ENCODE results near the gene MYLK3.

DNA sequence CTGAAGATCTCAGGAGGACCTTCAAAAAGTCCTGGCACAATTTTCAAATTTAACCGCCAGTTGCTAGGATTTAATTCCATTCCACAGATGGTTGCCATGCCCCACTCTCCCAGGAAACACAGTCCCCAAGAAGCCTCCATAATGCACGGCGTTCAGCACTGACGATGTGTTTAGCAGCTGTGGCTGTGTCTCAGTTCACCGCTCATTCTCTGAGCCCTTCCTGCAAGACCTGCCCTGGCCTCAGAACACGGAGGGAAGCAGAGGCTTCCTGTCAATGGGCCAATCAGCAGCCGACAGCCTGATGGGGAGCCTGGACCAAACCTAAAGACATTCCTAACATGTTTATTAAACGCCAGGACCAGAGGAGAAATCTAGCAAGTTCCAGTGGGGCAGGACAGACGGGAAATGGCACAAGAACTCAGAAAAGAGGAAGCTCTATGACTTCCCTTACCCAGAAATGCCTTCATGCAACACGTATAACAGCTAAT, 4.9 kb downstream of the MYLK3 start:
- TF ChIP-seq POLR2A (IDR thresholded peaks at IDR 0.05; ENCODE audit: low read depth, low read length) (no peak), MAZ (IDR thresholded peaks at IDR 0.05; ENCODE audit: borderline replicate concordance, low read depth, low read length) (no peak), RAD21 (IDR thresholded peaks at IDR 0.05; ENCODE audit: low read length) (no peak), RFX5 (IDR thresholded peaks at IDR 0.05; ENCODE audit: low read depth, low read length) (no peak), MAFK (IDR thresholded peaks at IDR 0.05; ENCODE audit: low read depth, low read length) (no peak), NFE2L2 (IDR thresholded peaks at IDR 0.05; ENCODE audit: low read depth, low read length) (no peak), RCOR1 (IDR thresholded peaks at IDR 0.05; ENCODE audit: insufficient replicate concordance, low read length) (no peak), MXI1 (IDR thresholded peaks at IDR 0.05; ENCODE audit: borderline replicate concordance, low read depth, low read length) (no peak), CEBPB (IDR thresholded peaks at IDR 0.05; ENCODE audit: low read depth, low read length) (no peak), SMC3 (IDR thresholded peaks at IDR 0.05; ENCODE audit: low read depth, low read length) (no peak), CHD1 (IDR thresholded peaks at IDR 0.05; ENCODE audit: low read depth, low read length) (no peak)
- TF ChIP-seq, protein P1, sequence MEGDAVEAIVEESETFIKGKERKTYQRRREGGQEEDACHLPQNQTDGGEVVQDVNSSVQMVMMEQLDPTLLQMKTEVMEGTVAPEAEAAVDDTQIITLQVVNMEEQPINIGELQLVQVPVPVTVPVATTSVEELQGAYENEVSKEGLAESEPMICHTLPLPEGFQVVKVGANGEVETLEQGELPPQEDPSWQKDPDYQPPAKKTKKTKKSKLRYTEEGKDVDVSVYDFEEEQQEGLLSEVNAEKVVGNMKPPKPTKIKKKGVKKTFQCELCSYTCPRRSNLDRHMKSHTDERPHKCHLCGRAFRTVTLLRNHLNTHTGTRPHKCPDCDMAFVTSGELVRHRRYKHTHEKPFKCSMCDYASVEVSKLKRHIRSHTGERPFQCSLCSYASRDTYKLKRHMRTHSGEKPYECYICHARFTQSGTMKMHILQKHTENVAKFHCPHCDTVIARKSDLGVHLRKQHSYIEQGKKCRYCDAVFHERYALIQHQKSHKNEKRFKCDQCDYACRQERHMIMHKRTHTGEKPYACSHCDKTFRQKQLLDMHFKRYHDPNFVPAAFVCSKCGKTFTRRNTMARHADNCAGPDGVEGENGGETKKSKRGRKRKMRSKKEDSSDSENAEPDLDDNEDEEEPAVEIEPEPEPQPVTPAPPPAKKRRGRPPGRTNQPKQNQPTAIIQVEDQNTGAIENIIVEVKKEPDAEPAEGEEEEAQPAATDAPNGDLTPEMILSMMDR (conservative IDR thresholded peaks at IDR 0.05; ENCODE audit: low read depth, low read length): no peak
- TF ChIP-seq, protein P2, sequence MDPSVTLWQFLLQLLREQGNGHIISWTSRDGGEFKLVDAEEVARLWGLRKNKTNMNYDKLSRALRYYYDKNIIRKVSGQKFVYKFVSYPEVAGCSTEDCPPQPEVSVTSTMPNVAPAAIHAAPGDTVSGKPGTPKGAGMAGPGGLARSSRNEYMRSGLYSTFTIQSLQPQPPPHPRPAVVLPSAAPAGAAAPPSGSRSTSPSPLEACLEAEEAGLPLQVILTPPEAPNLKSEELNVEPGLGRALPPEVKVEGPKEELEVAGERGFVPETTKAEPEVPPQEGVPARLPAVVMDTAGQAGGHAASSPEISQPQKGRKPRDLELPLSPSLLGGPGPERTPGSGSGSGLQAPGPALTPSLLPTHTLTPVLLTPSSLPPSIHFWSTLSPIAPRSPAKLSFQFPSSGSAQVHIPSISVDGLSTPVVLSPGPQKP (IDR thresholded peaks at IDR 0.05; ENCODE audit: borderline replicate concordance, low read depth, low read length): no peak
- TF ChIP-seq, protein P3, sequence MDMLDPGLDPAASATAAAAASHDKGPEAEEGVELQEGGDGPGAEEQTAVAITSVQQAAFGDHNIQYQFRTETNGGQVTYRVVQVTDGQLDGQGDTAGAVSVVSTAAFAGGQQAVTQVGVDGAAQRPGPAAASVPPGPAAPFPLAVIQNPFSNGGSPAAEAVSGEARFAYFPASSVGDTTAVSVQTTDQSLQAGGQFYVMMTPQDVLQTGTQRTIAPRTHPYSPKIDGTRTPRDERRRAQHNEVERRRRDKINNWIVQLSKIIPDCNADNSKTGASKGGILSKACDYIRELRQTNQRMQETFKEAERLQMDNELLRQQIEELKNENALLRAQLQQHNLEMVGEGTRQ (IDR thresholded peaks at IDR 0.05; ENCODE audit: low read depth, low read length): no peak
